ENCODE results near the gene GALNT11. TPM values are rescaled to one million over a fixed set of nuclear protein-coding genes. Genes with fewer than 3 reads are reported as not detected.
A peak's percentile ranks its signal among the peaks of the same experiment; 100 is the strongest.
"Not testable (repeated sequence)": the region's sequence is repeated elsewhere in the genome, so short reads cannot be mapped to it uniquely, and the experiment has no call there.

Gene GALNT11
- total RNA-seq, 1 experiment from 2014 or later: 16.6 TPM

DNA sequence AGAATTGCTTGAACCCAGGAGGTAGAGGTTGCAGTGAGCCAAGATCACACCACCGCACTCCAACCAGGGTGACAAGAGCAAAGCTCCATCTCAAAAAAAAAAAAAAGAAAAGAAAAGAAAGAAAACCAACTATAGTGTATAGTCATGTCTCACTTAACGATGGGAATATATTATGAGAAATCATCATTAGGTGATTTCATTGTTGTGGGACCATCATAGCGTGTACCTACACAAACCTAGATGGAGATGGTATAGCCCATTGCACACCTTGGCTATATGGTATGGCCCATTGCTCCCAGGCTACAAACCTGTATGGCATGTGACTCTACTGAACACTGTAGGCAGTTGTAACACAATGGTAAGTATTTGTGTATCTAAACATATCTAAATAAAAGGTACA is 8.5 kb upstream of the GALNT11 start:
- Histone ChIP-seq H3K4me3 (no peak overlapping the region), H3K9me3 (no peaks in the 10 kb centered on the region), H3K27me3 (no peaks in the 10 kb centered on the region), H3K36me3 (no peaks in the 10 kb centered on the region)
- DNase-seq: no peak

DNA sequence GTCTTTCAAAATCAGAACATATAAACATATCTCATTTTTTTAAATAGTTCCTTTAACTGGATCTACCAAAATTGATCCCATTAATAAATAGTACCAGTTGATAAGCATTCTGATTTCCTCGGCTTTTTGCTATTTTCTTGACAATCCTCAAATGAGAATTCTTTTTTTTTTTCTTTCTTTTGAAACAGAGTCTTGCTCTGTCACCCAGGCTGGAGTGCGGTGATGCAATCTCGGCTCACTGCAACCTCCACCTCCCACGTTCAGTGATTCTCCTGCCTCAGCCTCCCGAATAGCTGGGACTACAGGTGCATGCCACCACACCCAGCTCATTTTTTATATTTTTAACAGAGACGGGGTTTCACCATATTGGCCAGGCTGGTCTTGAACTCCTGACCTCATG is 7.8 kb upstream of the GALNT11 start:
- H3K4me3 ChIP-seq, H3K27me3 ChIP-seq, DNase-seq, H3K36me3 ChIP-seq, H3K9me3 ChIP-seq: not testable (repeated sequence)

DNA sequence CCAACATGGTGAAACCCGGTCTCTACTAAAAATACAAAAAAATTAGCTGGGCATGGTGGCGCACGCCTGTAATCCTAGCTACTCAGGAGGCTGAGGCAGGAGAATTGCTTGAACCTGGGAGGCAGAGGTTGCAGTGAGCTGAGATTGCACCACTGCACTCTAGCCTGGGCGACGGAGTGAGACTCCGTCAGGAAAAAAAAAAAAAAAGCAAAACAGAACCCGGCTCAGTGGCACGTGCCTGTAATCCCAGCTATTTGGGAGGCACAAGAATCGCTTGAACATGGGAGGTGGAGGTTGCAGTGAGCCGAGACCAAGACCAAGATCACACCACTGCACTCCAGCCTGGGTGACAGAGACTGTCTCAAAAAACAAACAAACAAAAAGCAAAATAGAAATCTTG is 3.7 kb upstream of the GALNT11 start:
- DNase-seq, H3K4me3 ChIP-seq, H3K36me3 ChIP-seq, H3K9me3 ChIP-seq, H3K27me3 ChIP-seq: not testable (repeated sequence)

DNA sequence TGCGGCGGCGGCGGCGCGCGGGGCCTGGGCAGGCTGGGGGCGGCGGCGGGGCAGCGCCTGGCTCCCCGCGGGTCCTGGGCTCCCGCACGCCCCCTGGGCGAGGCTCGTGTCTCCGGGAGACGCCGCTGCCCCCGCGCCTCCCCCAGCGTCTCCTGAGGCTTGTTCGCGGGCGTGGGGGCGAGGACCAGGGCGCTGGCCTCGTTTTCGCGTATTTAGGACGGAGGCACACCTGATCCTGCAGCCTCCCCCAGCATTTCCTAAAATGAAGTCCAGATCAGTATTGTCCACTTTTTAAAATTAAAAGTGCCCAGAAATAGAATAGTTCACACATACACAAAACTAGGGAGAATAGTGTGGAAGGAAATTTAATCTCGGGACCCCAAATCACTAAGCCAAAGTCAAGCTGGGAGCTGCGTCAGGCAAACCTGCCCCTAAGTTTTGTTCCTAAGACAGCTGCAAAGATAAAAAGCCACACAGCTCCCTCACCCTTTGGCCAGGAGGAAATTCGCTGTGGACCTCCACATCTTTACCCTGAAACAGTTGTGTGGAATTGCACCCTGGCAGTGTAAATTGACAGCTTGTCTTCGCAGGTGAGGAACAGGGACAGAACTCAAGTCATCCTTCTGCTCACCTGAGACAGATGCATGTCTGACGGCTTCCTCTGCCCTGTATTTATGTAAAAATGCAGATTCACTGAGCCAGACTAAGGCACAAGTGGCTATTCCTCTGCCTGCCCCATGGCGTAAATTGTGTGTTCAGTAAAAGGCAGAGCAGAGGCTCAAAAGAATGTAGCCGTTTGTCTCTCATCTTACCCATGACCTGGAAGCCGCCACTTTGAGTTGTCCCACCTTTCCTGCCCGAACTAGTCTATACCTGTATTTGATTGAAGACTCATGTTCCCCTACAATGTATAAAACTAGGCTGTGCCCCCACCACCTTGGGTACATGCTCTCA is 740 bp downstream of the GALNT11 start:
- H3K36me3 ChIP-seq: peaks cover 5% of the 10 kb centered on the region; the same call in 1 of the 2 replicates
- no peaks in the 10 kb centered on the region for H3K9me3 ChIP-seq
- H3K4me3 ChIP-seq: peak overlapping the region; percentile 74
- no peaks in the 10 kb centered on the region for H3K27me3 ChIP-seq
- DNase-seq: no peak

DNA sequence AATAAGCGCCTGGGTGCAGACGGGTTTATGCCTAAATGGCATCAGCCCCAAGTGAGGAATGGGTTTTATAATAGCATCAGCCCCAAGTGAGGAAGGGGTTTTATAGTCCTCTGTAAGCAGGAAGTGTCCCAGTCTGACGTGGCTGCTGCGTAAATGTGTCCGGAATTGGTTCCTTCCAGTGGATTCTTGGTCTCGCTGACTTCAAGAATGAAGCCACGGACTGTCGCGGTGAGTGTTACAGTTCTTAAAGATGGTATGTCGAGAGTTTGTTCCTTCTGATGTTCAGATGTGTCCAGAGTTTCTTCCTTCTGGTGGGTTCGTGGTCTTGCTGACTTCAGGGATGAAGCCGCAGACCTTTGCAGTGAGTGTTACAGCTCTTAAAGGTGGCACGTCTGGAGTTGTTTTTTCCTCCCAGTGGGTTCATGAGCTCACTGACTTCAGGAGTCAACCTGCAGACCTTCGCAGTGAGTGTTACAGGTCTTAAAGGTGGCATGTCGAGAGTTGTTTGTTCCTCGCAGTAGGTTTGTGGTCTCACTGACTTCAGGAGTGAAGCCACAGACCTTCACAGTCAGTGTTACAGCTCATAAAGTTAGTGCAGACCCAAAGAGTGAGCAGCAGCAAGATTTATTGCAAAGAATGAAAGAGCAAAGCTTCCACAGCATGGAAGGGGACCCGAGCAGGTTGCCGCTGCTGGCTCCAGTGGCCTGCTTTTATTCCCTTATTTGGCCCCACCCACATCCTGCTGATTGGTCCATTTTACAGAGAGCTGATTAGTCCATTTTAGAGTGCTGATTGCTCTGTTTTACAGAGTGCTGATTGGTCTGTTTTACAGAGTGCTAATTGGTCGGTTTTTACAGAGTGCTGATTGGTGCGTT is 2.3 kb downstream of the GALNT11 start:
- not testable (repeated sequence) for DNase-seq, H3K4me3 ChIP-seq, H3K36me3 ChIP-seq, H3K9me3 ChIP-seq, H3K27me3 ChIP-seq

DNA sequence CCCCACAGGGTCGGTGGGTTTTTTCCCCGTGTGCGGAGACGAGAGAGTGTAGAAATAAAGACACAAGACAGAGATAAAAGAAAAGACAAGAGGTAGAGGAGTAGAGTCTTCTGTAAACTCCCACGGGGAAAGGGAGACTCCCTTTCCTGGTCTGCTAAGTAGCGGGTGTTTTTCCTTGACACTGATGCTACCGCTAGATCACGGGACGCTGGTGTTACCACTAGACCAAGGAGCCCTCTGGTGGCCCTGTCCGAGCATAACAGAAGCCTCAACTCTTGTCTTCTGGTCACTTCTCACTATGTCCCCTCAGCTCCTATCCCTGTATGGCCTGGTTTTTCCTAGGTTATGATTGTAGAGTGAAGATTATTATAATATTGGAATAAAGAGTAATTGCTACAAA is 4.6 kb downstream of the GALNT11 start:
- DNase-seq, H3K27me3 ChIP-seq, H3K4me3 ChIP-seq, H3K36me3 ChIP-seq, H3K9me3 ChIP-seq: not testable (repeated sequence)

DNA sequence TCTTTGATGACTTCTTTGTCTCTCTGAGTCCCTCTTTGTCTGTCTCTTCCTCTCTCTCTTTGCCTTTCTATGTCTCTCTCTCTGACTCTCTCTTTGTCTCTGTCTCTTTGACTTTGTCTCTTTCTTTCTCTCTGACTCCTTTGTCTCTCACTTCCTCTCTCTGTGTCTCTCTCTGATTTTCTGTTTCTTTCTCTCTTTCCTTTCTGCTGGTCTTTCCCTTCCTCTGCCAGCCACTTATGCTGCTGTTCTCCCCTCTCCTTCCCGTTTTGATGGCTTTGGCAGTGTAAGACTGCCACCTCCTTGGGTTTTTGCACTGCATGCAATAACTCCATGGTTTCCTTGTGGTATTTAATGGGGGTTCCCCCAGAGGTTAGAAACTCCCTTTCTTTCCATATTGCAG is 5.2 kb downstream of the GALNT11 start:
- H3K36me3 ChIP-seq, H3K4me3 ChIP-seq, H3K9me3 ChIP-seq, DNase-seq, H3K27me3 ChIP-seq: not testable (repeated sequence)

DNA sequence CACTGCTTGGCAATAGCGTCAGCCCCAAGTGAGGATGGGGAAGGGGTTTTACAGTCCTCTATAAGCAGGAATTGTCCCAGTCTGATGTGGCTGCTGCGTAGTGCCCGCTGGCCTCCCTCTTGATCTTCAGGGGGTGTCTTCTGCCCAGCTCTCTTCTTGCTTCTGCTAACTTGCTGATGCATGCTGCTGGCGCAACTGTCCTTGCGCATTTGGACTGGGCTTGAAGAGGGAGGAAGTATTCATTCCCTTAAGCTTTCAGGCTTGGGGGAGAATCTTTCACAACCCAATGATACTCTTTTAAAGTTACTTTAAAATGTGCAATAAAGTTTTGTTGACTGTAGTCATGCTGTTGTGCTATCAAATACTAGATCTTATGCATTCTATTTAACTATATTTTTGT is 10.3 kb downstream of the GALNT11 start:
- no peaks in the 10 kb centered on the region for H3K36me3 ChIP-seq
- DNase-seq: no peak
- H3K27me3 ChIP-seq: no peaks in the 10 kb centered on the region
- H3K4me3 ChIP-seq: no peak overlapping the region
- no peaks in the 10 kb centered on the region for H3K9me3 ChIP-seq

DNA sequence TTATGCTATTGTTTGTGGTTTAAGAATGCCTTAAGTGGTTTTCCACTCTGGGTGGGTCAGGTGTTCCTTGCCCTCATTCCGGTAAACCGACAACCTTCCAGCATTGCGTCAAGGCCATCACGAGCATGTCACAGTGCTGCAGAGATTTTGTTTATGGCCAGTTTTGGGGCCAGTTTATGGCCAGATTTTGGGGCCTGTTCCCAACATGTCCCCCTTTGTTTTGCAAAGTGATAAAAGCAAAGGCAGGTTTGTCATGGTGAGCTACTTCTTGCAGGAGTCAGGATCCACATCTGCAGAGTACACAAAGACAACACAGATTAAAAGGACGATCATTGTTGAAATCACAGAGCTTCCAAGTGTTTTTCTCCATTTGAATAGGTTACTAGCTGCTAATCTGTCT is 12.9 kb downstream of the GALNT11 start:
- not testable (repeated sequence) for H3K27me3 ChIP-seq, H3K36me3 ChIP-seq, H3K9me3 ChIP-seq, DNase-seq, H3K4me3 ChIP-seq

DNA sequence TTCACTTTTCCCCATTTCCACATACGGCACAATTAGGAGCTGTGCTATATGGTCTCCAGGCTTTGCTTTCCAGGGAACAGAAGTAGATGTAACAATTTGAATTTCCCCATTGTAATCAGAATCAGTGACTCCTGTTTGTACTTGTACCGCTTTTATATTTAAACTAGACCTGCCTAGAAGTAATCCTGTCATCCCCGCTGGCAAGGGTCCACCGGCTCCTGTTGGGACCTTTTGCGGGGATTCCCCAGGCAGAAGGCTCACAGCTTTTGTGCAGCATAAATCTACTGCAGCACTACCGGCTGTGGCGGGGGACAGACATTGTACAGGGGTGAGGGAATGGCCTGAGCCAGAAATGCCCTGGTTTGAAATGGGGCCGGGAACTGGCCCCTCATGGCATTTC is 17.6 kb downstream of the GALNT11 start:
- DNase-seq, H3K27me3 ChIP-seq, H3K36me3 ChIP-seq, H3K9me3 ChIP-seq, H3K4me3 ChIP-seq: not testable (repeated sequence)

DNA sequence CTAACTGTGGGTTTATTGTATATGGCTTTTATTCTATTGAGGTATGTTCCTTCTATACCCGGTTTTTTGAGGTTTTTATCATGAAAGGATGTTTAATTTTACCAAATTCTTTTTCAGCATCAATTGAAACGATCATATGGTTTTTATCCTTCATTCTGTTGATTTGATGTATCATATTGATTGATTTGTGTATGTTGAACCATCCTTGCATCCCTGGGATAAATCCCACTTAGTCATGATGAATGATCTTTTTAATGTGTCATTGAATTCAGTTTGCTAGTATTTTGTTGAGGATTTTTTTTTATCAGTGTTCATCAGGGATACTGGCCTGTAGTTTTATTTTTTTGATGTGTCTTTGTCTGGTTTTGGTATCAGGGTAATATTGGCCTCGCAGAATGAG is 19.4 kb downstream of the GALNT11 start:
- not testable (repeated sequence) for H3K9me3 ChIP-seq, H3K27me3 ChIP-seq, H3K4me3 ChIP-seq, DNase-seq, H3K36me3 ChIP-seq

DNA sequence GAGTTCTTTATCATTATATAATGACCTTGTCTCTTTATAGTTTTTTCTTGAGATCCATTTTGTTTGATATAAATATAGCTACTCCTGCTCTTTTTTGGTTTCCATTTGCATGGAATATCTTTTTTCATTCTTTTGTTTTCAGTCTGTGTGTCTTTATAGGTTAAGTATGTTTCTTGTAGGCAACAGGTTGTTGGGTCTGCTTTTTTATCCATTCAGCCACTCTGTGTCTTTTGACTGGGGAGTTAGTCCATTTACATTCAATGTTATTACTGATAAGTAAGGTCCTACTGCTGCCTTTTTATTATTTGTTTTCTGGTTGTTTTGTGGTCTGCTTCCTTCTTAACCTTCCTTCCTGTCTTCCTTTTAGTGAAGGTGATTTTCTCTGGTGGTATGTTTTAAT is 21.1 kb downstream of the GALNT11 start:
- DNase-seq: no peak
- H3K9me3 ChIP-seq: no peaks in the 10 kb centered on the region; the same call in none of the 2 replicates

DNA sequence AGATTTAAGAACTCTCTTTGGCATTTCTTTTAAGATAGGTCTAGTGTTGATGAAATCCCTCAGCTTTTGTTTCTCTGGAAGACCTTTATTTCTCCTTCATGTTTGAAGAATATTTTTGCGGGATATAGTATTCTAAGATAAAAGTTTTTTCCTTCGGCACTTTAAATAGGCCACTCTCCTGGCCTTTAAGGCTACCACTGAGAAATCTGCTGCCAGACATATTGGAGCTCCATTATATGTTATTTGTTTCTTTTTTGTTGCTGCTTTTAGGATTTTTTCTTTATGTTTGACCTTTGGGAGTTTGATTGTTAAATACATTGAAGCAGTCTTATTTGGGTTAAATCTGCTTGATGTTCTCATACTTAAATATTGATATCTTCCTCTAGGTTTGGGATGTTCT is 22.6 kb downstream of the GALNT11 start:
- DNase-seq: no peak
- no peaks in the 10 kb centered on the region; the same call in none of the 2 replicates for H3K9me3 ChIP-seq
- no peaks in the 10 kb centered on the region for H3K36me3 ChIP-seq
- H3K27me3 ChIP-seq: no peaks in the 10 kb centered on the region
- H3K4me3 ChIP-seq: no peak overlapping the region

More for the DNA sequence above, 21.1 kb downstream of the GALNT11 start:
- H3K27me3 ChIP-seq: no peaks in the 10 kb centered on the region
- H3K36me3 ChIP-seq: no peaks in the 10 kb centered on the region
- H3K4me3 ChIP-seq: no peak overlapping the region

DNA sequence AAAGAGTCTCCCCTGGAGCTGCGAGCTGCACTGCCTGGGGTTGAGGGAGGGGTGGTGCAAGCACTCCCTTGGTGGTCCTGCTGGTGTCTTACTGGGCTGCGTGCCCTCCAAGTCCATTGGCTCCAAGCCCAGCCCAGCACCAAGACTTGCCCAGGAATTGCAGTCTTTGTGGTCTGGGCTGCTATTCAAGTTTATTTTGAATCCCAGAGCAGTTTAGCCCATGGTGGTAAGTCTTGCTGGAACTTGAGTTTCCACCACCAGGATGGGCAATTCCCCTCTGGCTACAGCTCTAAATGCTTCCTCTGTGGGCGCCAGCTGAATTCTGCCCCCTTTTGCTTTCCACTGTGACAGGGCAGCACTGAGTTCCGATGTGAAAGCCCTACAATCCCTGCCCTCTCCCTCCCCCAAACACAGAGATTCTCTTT is 25.1 kb downstream of the GALNT11 start:
- H3K27me3 ChIP-seq: no peaks in the 10 kb centered on the region
- DNase-seq: peak; percentile 53
- H3K4me3 ChIP-seq: no peak overlapping the region
- no peaks in the 10 kb centered on the region for H3K36me3 ChIP-seq
- no peaks in the 10 kb centered on the region; the same call in 1 of the 2 replicates for H3K9me3 ChIP-seq

DNA sequence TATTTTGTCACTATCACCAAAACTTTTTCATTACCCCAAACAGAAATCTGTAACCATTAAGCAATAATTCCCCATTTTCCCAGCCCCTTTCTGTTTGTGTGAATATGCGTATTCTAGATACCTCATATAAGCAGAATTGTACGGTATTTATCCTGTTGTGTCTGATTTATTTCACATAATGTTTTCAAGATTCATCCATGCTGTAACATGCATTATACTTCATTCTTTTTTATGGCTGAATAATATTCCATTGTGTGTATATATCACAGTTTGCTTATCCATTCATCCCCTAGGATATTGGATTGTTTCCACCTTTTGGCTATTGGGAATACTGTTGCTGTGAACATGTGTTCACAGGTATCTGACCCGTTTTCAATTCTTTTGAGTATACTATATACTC is 26.5 kb downstream of the GALNT11 start:
- H3K9me3 ChIP-seq: no peaks in the 10 kb centered on the region
- no peaks in the 10 kb centered on the region for H3K36me3 ChIP-seq
- DNase-seq: no peak
- no peak overlapping the region for H3K4me3 ChIP-seq
- no peaks in the 10 kb centered on the region for H3K27me3 ChIP-seq

DNA sequence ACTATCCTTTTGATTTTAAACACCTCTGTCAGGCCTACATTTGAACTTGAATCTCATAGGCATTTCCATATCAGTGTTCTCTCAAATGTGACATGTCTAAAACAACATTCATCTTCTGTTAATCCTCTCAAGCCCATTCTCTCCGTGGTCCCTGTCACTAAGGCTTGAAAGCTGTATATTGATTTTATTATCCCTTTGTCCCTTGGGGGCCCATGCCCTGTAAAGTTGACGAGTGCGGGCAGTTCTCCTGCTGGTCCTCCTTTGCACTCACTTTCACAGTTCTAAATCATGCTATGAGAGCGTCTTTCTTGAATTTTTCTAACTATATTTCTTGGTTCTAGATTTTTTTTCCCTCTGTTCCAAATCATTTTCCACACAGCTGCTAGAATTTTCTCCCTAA is 27.3 kb downstream of the GALNT11 start:
- Histone ChIP-seq H3K4me3 (no peak overlapping the region), H3K36me3 (no peaks in the 10 kb centered on the region), H3K9me3 (no peaks in the 10 kb centered on the region), H3K27me3 (no peaks in the 10 kb centered on the region)
- DNase-seq: no peak

Data from MG63 (cell line).